ENCODE data around the gene PTPN20. TPM values are rescaled to one million over a fixed set of nuclear protein-coding genes. Genes with fewer than 3 reads are reported as not detected.

PTPN20 gene
- total RNA-seq, 1 experiment from 2014 or later, result 9.5 TPM

DNA sequence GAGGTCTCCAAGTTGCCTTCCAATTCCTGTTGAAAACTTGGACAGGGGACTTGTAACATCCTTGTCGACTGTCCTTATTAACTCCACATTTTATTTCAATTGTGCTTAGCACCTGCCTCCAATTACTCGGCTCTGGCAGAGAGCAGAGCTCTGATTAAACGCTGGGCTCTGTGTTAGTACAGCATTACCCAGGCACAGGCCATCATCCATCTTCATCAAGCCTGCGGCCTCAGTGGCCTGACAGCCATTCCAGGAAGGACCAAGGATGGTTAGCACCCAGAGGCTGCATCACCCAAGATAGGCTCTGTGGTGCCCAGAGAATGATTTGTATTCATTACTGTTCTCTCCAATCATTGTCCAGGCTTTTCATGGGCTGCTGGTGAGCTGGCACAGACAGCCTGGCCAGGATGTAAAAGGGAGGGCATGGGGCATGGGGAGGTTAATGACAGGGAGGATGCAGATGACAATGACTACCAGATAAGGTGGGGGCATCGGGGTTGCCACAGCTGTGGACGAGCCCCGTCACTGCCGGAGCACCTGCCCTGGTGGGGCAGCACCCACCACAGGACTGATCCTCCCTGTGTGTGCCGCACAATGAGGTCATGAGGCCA is 123.3 kb downstream of the PTPN20 start:
- no peaks in the 10 kb centered on the region; the same call in 1 of the 2 replicates for H3K27me3 ChIP-seq (ENCODE audit: control insufficient read depth, insufficient read depth, low read length)
- no peak overlapping the region for H3K4me3 ChIP-seq (ENCODE audit: low read depth in 2 of 2, low read length in 2 of 2)
- TF ChIP-seq, protein P1, sequence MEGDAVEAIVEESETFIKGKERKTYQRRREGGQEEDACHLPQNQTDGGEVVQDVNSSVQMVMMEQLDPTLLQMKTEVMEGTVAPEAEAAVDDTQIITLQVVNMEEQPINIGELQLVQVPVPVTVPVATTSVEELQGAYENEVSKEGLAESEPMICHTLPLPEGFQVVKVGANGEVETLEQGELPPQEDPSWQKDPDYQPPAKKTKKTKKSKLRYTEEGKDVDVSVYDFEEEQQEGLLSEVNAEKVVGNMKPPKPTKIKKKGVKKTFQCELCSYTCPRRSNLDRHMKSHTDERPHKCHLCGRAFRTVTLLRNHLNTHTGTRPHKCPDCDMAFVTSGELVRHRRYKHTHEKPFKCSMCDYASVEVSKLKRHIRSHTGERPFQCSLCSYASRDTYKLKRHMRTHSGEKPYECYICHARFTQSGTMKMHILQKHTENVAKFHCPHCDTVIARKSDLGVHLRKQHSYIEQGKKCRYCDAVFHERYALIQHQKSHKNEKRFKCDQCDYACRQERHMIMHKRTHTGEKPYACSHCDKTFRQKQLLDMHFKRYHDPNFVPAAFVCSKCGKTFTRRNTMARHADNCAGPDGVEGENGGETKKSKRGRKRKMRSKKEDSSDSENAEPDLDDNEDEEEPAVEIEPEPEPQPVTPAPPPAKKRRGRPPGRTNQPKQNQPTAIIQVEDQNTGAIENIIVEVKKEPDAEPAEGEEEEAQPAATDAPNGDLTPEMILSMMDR (IDR thresholded peaks at IDR 0.05), result no peak
- TF ChIP-seq, protein P2, sequence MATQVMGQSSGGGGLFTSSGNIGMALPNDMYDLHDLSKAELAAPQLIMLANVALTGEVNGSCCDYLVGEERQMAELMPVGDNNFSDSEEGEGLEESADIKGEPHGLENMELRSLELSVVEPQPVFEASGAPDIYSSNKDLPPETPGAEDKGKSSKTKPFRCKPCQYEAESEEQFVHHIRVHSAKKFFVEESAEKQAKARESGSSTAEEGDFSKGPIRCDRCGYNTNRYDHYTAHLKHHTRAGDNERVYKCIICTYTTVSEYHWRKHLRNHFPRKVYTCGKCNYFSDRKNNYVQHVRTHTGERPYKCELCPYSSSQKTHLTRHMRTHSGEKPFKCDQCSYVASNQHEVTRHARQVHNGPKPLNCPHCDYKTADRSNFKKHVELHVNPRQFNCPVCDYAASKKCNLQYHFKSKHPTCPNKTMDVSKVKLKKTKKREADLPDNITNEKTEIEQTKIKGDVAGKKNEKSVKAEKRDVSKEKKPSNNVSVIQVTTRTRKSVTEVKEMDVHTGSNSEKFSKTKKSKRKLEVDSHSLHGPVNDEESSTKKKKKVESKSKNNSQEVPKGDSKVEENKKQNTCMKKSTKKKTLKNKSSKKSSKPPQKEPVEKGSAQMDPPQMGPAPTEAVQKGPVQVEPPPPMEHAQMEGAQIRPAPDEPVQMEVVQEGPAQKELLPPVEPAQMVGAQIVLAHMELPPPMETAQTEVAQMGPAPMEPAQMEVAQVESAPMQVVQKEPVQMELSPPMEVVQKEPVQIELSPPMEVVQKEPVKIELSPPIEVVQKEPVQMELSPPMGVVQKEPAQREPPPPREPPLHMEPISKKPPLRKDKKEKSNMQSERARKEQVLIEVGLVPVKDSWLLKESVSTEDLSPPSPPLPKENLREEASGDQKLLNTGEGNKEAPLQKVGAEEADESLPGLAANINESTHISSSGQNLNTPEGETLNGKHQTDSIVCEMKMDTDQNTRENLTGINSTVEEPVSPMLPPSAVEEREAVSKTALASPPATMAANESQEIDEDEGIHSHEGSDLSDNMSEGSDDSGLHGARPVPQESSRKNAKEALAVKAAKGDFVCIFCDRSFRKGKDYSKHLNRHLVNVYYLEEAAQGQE (IDR thresholded peaks at IDR 0.05; ENCODE audit: insufficient read depth in 1 of 2, low read depth in 2 of 2, low read length in 1 of 2), result no peak
- TF ChIP-seq TCF7L2 (IDR thresholded peaks at IDR 0.05; ENCODE audit: low read depth, low read length) (no peak), POLR2AphosphoS5 (IDR thresholded peaks at IDR 0.05; ENCODE audit: low read depth, low read length) (no peak), SIN3A (IDR thresholded peaks at IDR 0.05; ENCODE audit: borderline replicate concordance, insufficient read depth, low read depth, low read length) (no peak)
- no peak for DNase-seq (ENCODE audit: low read depth, low spot score)
- ChIA-PET CTCF (no interaction called here), POLR2A (no interaction called here)
- no peaks in the 10 kb centered on the region for H3K9me3 ChIP-seq (ENCODE audit: control insufficient read depth, insufficient read depth, low read depth, low read length)
- in situ Hi-C loops (cut with HindIII; ENCODE audit: low pct_unique_long_range_greater_than_20kb, low sequenced_read_pairs), result no loop called here
- no peaks in the 10 kb centered on the region for H3K36me3 ChIP-seq (ENCODE audit: control insufficient read depth, insufficient read depth, low read length)
- ATAC-seq, result no peak
- intact Hi-C loops (cut with micrococcal nuclease; ENCODE audit: unreplicated experiment), result no loop called here
- BruUV-seq (replicated peaks), result no TSS peak
- H3K27ac ChIP-seq (ENCODE audit: low read length), result no peak overlapping the region
- H3K4me1 ChIP-seq (ENCODE audit: control insufficient read depth, insufficient read depth, low read length), result no peaks in the 10 kb centered on the region

- TF ChIP-seq, protein P2 (IDR thresholded peaks at IDR 0.05; ENCODE audit: insufficient read depth in 1 of 2, low read depth in 2 of 2, low read length in 1 of 2), result no peak
- TF ChIP-seq SIN3A (IDR thresholded peaks at IDR 0.05; ENCODE audit: borderline replicate concordance, insufficient read depth, low read depth, low read length), result no peak
- H3K36me3 ChIP-seq (ENCODE audit: control insufficient read depth, insufficient read depth, low read length), result no peaks in the 10 kb centered on the region
- H3K9me3 ChIP-seq (ENCODE audit: control insufficient read depth, insufficient read depth, low read depth, low read length), result no peaks in the 10 kb centered on the region
- intact Hi-C loops (cut with micrococcal nuclease; ENCODE audit: unreplicated experiment), result no loop called here
- in situ Hi-C loops (cut with HindIII; ENCODE audit: low pct_unique_long_range_greater_than_20kb, low sequenced_read_pairs), result no loop called here
- ATAC-seq (no peak), DNase-seq (ENCODE audit: low read depth, low spot score) (no peak)
- H3K4me3 ChIP-seq (ENCODE audit: low read depth in 2 of 2, low read length in 2 of 2), result no peak overlapping the region
- no peak overlapping the region for H3K27ac ChIP-seq (ENCODE audit: low read length)
- ChIA-PET CTCF (no interaction called here), POLR2A (no interaction called here)
- BruUV-seq (replicated peaks), result no TSS peak
- H3K4me1 ChIP-seq (ENCODE audit: control insufficient read depth, insufficient read depth, low read length), result no peaks in the 10 kb centered on the region
- no peaks in the 10 kb centered on the region; the same call in 1 of the 2 replicates for H3K27me3 ChIP-seq (ENCODE audit: control insufficient read depth, insufficient read depth, low read length)
These were observed 124.1 kb downstream of the PTPN20 start for GRCh38 chr10:47035171-47035818.

Measured in Panc1 (cell line).